Lower lobe of right lung (tissue), 2 donors: ENCODE data around the gene DNM3. TPM values are rescaled to one million over a fixed set of nuclear protein-coding genes. Genes with fewer than 3 reads are reported as not detected.

Source experiments
- ATAC-seq, 2 donors: fragments of 200-7000 bp; cut with Tn5 transposase; one replicate each; pipeline ENCODE4 v1.9.1; 2020 to 2022; ENCODE audit warnings: mild to moderate bottlenecking in 2 of 2, moderate library complexity in 2 of 2
- DNase-seq: peaks from one replicate; pipeline ENCODE4 v3.0.0-alpha.2; 2020
- H3K27ac ChIP-seq: fragments of 200-600 bp; one replicate; pipeline ENCODE4 v1.8.0; 2022
- H3K27me3 ChIP-seq: fragments of 200-600 bp; one replicate; pipeline ENCODE4 v1.8.0; 2022; ENCODE audit warnings: low read depth
- H3K36me3 ChIP-seq: fragments of 200-600 bp; one replicate; pipeline ENCODE4 v1.8.0; 2022; ENCODE audit warnings: mild to moderate bottlenecking
- H3K4me1 ChIP-seq: fragments of 200-600 bp; one replicate; pipeline ENCODE4 v1.8.0; 2022
- H3K4me3 ChIP-seq: fragments of 200-600 bp; one replicate; pipeline ENCODE4 v1.8.0; 2022; ENCODE audit warnings: mild to moderate bottlenecking
- H3K9me3 ChIP-seq: fragments of 200-600 bp; one replicate; pipeline ENCODE4 v1.8.0; 2022
- CTCF ChIP-seq: fragments of 200-600 bp; IDR thresholded peaks from one replicate; pipeline ENCODE4 v1.8.0; 2022; ENCODE audit warnings: antibody characterized with exemption, mild to moderate bottlenecking
- intact Hi-C: fragments of 100-400 bp; cut with DNase I; formaldehyde crosslinking; loops from one replicate; pipeline ENCODE4 v1.11.0; 2022
- total RNA-seq: library from RNA; stranded (reverse); fragmentation: NEBNext Ultra II Directional; extraction: Animal tissue kit (Norgen Biotek cat#: 25700); gene quantifications from one replicate; pipeline ENCODE4 v1.2.1, GENCODE V29; 2021
- donor health status: DM: no; HTN: yes; CAD: no; lungs with severe emphysema.

The DNM3 gene
- total RNA-seq, 1 donor from 2014 or later, result 12.4 TPM

- Histone ChIP-seq H3K9me3 (no peaks in the 10 kb centered on the region), H3K4me1 (peaks cover 14% of the 10 kb centered on the region), H3K4me3 (no peak overlapping the region), H3K27me3 (no peaks in the 10 kb centered on the region), H3K36me3 (no peaks in the 10 kb centered on the region), H3K27ac (no peak overlapping the region)
- ATAC-seq (no peak), DNase-seq (no peak)
- no peak for TF ChIP-seq CTCF
- intact Hi-C loops, result no loop called here
Observed at GRCh38 chr1:172342584-172343239, 501.4 kb downstream of the DNM3 start.

- Histone ChIP-seq H3K27me3 (no peaks in the 10 kb centered on the region), H3K27ac (no peak overlapping the region), H3K4me1 (peaks cover 14% of the 10 kb centered on the region), H3K4me3 (no peak overlapping the region), H3K36me3 (no peaks in the 10 kb centered on the region), H3K9me3 (no peaks in the 10 kb centered on the region)
- no peak for TF ChIP-seq CTCF
- intact Hi-C loops, result no loop called here
- DNase-seq, result no peak
- ATAC-seq, result no peak
Observed at GRCh38 chr1:172343240-172344160, 502.2 kb downstream of the DNM3 start.

GRCh38 chr1:172344444-172344843 lies 503.1 kb downstream of the DNM3 start:
- intact Hi-C loops, result no loop called here
- DNase-seq (no peak), ATAC-seq (no peak)
- no peak overlapping the region for H3K27ac ChIP-seq
- no peaks in the 10 kb centered on the region for H3K27me3 ChIP-seq
- H3K9me3 ChIP-seq, result no peaks in the 10 kb centered on the region
- no peak for TF ChIP-seq CTCF
- no peaks in the 10 kb centered on the region for H3K36me3 ChIP-seq
- no peak overlapping the region for H3K4me3 ChIP-seq
- peaks cover 14% of the 10 kb centered on the region for H3K4me1 ChIP-seq

- no peak for ATAC-seq
- intact Hi-C loops, result no loop called here
- Histone ChIP-seq H3K36me3 (no peaks in the 10 kb centered on the region), H3K27me3 (no peaks in the 10 kb centered on the region), H3K4me1 (peaks cover 14% of the 10 kb centered on the region), H3K9me3 (no peaks in the 10 kb centered on the region), H3K4me3 (no peak overlapping the region), H3K27ac (no peak overlapping the region)
- no peak for TF ChIP-seq CTCF
- no peak for DNase-seq
Observed at GRCh38 chr1:172345077-172345476, 503.8 kb downstream of the DNM3 start.

GRCh38 chr1:172347416-172347815 lies 506.1 kb downstream of the DNM3 start:
- Histone ChIP-seq H3K27me3 (no peaks in the 10 kb centered on the region), H3K9me3 (no peaks in the 10 kb centered on the region), H3K36me3 (no peaks in the 10 kb centered on the region), H3K4me1 (peaks cover 14% of the 10 kb centered on the region), H3K4me3 (no peak overlapping the region), H3K27ac (no peak overlapping the region)
- DNase-seq (no peak), ATAC-seq (no peak)
- intact Hi-C loops, result no loop called here
- no peak for TF ChIP-seq CTCF
